GM23338 (cell line): ENCODE data around the gene PTPRO. TPM values are rescaled to one million over a fixed set of nuclear protein-coding genes. Genes with fewer than 3 reads are reported as not detected.

ENCODE experiments used
- ATAC-seq: fragments of 200-7000 bp; cut with Tn5 transposase; 3 replicates; pipeline ENCODE4 v1.9.1; 2020
- DNase-seq: peaks from one replicate; pipeline ENCODE4 v3.0.0-alpha.2; 2015; ENCODE audit warnings: low spot score
- H2AFZ ChIP-seq: fragments of 200-600 bp; sonication (generic); 2 replicates; pipeline ENCODE4 v1.8.0; 2016; ENCODE audit warnings: antibody characterized with exemption, mild to moderate bottlenecking, moderate library complexity
- H3F3A ChIP-seq: fragments of 200-600 bp; sonication (generic); replicated peaks from 2 replicates; pipeline ENCODE4 v1.8.0; 2017; ENCODE audit warnings: antibody characterized with exemption, mixed run types, low read depth
- H3K27ac ChIP-seq: fragments of 200-600 bp; sonication (generic); 2 replicates; pipeline ENCODE4 v1.6.1; 2016; ENCODE audit warnings: low read depth
- H3K27me3 ChIP-seq: fragments of 200-600 bp; sonication (generic); 2 replicates; pipeline ENCODE4 v1.8.0; 2016; ENCODE audit warnings: mild to moderate bottlenecking, mixed run types, moderate library complexity; ENCODE audit not compliant: insufficient read depth
- H3K36me3 ChIP-seq: fragments of 200-600 bp; sonication (generic); 2 replicates; pipeline ENCODE4 v1.8.0; 2016; ENCODE audit warnings: mild to moderate bottlenecking; ENCODE audit not compliant: insufficient read depth
- H3K4me1 ChIP-seq: fragments of 200-600 bp; sonication (generic); 2 replicates; pipeline ENCODE4 v1.8.0; 2016; ENCODE audit warnings: mild to moderate bottlenecking, moderate library complexity; ENCODE audit not compliant: insufficient read depth
- H3K4me2 ChIP-seq: fragments of 200-600 bp; sonication (generic); 2 replicates; pipeline ENCODE4 v1.7.1; 2017; ENCODE audit warnings: mixed run types
- H3K4me3 ChIP-seq: fragments of 200-600 bp; sonication (generic); 2 replicates; pipeline ENCODE4 v1.6.1; 2016; ENCODE audit warnings: mixed run types
- H3K79me2 ChIP-seq: fragments of 200-600 bp; sonication (generic); replicated peaks from 2 replicates; pipeline ENCODE4 v1.8.0; 2017; ENCODE audit warnings: mild to moderate bottlenecking; ENCODE audit not compliant: insufficient read depth
- H3K9me2 ChIP-seq: fragments of 200-600 bp; sonication (generic); 2 replicates; pipeline ENCODE4 v1.8.0; 2017; ENCODE audit not compliant: insufficient read depth
- H4K20me1 ChIP-seq: fragments of 200-600 bp; sonication (generic); replicated peaks from 2 replicates; pipeline ENCODE4 v1.8.0; 2017; ENCODE audit warnings: mild to moderate bottlenecking; ENCODE audit not compliant: insufficient read depth
- H3K27ac Mint-ChIP-seq: 2 replicates; pipeline ENCODE4 v1.8.0; 2020; ENCODE audit warnings: inconsistent platforms, mild to moderate bottlenecking, moderate library complexity, mixed read lengths
- H3K27me3 Mint-ChIP-seq: 3 replicates; pipeline ENCODE4 v1.8.0; 2022; ENCODE audit warnings: low read depth, mild to moderate bottlenecking, moderate library complexity, mixed read lengths, inconsistent platforms; ENCODE audit not compliant: insufficient read depth, poor library complexity
- H3K36me3 Mint-ChIP-seq: 3 replicates; pipeline ENCODE4 v1.8.0; 2021; ENCODE audit warnings: low read depth, mild to moderate bottlenecking, inconsistent platforms, moderate library complexity, mixed read lengths
- H3K4me1 Mint-ChIP-seq: 3 replicates; pipeline ENCODE4 v1.8.0; 2020; ENCODE audit warnings: mild to moderate bottlenecking, inconsistent platforms, mixed read lengths
- H3K4me3 Mint-ChIP-seq: 3 replicates; pipeline ENCODE4 v1.8.0; 2021; ENCODE audit warnings: moderate library complexity, mild to moderate bottlenecking, inconsistent platforms, mixed read lengths
- H3K9me3 Mint-ChIP-seq: 3 replicates; pipeline ENCODE4 v1.8.0; 2020; ENCODE audit warnings: moderate library complexity, mild to moderate bottlenecking, inconsistent platforms, mixed read lengths
- CREB1 ChIP-seq: fragments of 250-450 bp; sonication (Bioruptor Pico); IDR thresholded peaks from 2 replicates; pipeline ENCODE4 v1.5.0; 2020; ENCODE audit warnings: low read depth, mild to moderate bottlenecking, moderate library complexity
- EZH2 ChIP-seq: fragments of 200-600 bp; sonication (generic); IDR thresholded peaks from one replicate; pipeline ENCODE4 v1.8.0; 2017; ENCODE audit warnings: antibody characterized with exemption, mild to moderate bottlenecking, low read depth; ENCODE audit not compliant: unreplicated experiment
- EZH2phosphoT487 ChIP-seq: fragments of 200-600 bp; sonication (generic); IDR thresholded peaks from one replicate; pipeline ENCODE4 v1.8.1; 2018; ENCODE audit warnings: antibody characterized with exemption; ENCODE audit not compliant: unreplicated experiment
- JUNB ChIP-seq: IDR thresholded peaks from one replicate; pipeline ENCODE4 v1.6.1; 2016; ENCODE audit warnings: antibody characterized with exemption; ENCODE audit not compliant: unreplicated experiment
- NANOG ChIP-seq: IDR thresholded peaks from 2 replicates; pipeline ENCODE4 v1.6.1; 2016; ENCODE audit warnings: antibody characterized with exemption, borderline replicate concordance
- POLR2AphosphoS5 ChIP-seq: IDR thresholded peaks from 2 replicates; pipeline ENCODE4 v1.6.1; 2016; ENCODE audit warnings: antibody characterized with exemption, low read depth
- STAT1 ChIP-seq: IDR thresholded peaks from one replicate; pipeline ENCODE4 v1.6.1; 2016; ENCODE audit warnings: antibody characterized with exemption; ENCODE audit not compliant: unreplicated experiment
- ZNF114 ChIP-seq: fragments of 250-450 bp; sonication (Bioruptor Pico); IDR thresholded peaks from 2 replicates; pipeline ENCODE4 v1.5.0; 2020; ENCODE audit warnings: mild to moderate bottlenecking, moderate library complexity
- ZNF331 ChIP-seq: fragments of 250-450 bp; sonication (Bioruptor Pico); IDR thresholded peaks from 2 replicates; pipeline ENCODE4 v1.5.0; 2020; ENCODE audit warnings: low read depth, mild to moderate bottlenecking, moderate library complexity
- polyA plus RNA-seq: library from polyadenylated mRNA; unstranded; fragments of >200 nt; fragmentation: Nextera tagmentation; extraction: Ambion mirVana; gene quantifications from 2 replicates; pipeline ENCODE4 v1.2.1, GENCODE V29; 2016
- total RNA-seq: library from RNA; depleted of rRNA; stranded (reverse); fragments of >200 nt; shearing (Covaris generic); gene quantifications from 2 replicates; pipeline ENCODE4 v1.2.3, GENCODE V29; 2014
- TF ChIP-seq, protein P1 (sequence below): fragments of 250-450 bp; sonication (Bioruptor Pico); IDR thresholded peaks from 2 replicates; pipeline ENCODE4 v1.5.0; 2020; ENCODE audit warnings: mild to moderate bottlenecking, moderate library complexity
- TF ChIP-seq, protein P2 (sequence below): IDR thresholded peaks from one replicate; pipeline ENCODE4 v1.6.1; 2018; ENCODE audit warnings: antibody characterized with exemption; ENCODE audit not compliant: unreplicated experiment
- TF ChIP-seq, protein P3 (sequence below): IDR thresholded peaks from 2 replicates; pipeline ENCODE4 v1.6.1; 2016; ENCODE audit warnings: antibody characterized with exemption
- TF ChIP-seq, protein P4 (sequence below), 2 experiments: fragments of 200-600 bp in 1 of 2; sonication (generic) in 1 of 2; conservative IDR thresholded peaks; 2 replicates each; pipeline versions ENCODE4 v1.5.1 to v1.6.1; 2016 to 2017; ENCODE audit warnings: antibody characterized with exemption in 2 of 2, low read depth in 2 of 2, mild to moderate bottlenecking in 2 of 2, moderate library complexity in 1 of 2

Gene PTPRO
- total and polyA plus RNA-seq, 2 experiments from 2014 or later, result 1.4 to 1.5 TPM

DNA sequence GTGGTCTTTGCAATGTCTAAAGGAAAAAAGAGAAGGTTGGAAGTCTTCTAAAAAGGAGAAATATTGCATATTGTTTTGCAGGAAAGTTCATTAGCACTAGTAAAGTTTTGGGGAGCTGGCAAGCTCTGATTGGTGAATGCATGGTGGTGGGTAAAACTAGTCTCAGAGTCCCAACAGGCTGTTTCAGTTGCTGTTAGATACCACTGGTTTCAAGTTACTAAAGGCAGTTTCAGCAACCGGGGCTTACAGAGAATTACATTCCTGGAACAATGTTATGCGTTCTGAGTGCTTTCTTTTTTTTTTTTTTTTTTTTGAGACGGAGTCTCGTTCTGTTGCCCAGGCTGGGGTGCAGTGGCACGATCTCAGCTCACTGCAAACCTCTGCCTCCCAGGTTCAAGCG is 258.7 kb downstream of the PTPRO start:
- H3K9me3 Mint-ChIP-seq, result peaks cover 12% of the 10 kb centered on the region
- peak; percentile 41; the same call in 2 of the 3 replicates for ATAC-seq
- H3K4me3 Mint-ChIP-seq, result no peak overlapping the region
- Histone ChIP-seq H2AFZ (peak overlapping the region; percentile 69; the same call in 1 of the 2 replicates), H3K4me1 (no peaks in the 10 kb centered on the region), H3K4me3 (no peak overlapping the region), H4K20me1 (no peaks in the 10 kb centered on the region), H3K9me2 (no peaks in the 10 kb centered on the region), H3K36me3 (no peaks in the 10 kb centered on the region), H3K4me2 (no peak overlapping the region), H3K27ac (no peak overlapping the region), H3F3A (no peaks in the 10 kb centered on the region), H3K27me3 (no peaks in the 10 kb centered on the region), H3K79me2 (no peaks in the 10 kb centered on the region)
- peak; percentile 48 for DNase-seq
- peaks cover 3% of the 10 kb centered on the region for H3K4me1 Mint-ChIP-seq
- peaks cover 6% of the 10 kb centered on the region for H3K36me3 Mint-ChIP-seq
- 0 out of 2 replicates have a peak overlapping the region, but pooled peaks have one; percentile 24 for H3K27ac Mint-ChIP-seq
- H3K27me3 Mint-ChIP-seq, result peaks cover 3% of the 10 kb centered on the region
- TF ChIP-seq, protein P1, sequence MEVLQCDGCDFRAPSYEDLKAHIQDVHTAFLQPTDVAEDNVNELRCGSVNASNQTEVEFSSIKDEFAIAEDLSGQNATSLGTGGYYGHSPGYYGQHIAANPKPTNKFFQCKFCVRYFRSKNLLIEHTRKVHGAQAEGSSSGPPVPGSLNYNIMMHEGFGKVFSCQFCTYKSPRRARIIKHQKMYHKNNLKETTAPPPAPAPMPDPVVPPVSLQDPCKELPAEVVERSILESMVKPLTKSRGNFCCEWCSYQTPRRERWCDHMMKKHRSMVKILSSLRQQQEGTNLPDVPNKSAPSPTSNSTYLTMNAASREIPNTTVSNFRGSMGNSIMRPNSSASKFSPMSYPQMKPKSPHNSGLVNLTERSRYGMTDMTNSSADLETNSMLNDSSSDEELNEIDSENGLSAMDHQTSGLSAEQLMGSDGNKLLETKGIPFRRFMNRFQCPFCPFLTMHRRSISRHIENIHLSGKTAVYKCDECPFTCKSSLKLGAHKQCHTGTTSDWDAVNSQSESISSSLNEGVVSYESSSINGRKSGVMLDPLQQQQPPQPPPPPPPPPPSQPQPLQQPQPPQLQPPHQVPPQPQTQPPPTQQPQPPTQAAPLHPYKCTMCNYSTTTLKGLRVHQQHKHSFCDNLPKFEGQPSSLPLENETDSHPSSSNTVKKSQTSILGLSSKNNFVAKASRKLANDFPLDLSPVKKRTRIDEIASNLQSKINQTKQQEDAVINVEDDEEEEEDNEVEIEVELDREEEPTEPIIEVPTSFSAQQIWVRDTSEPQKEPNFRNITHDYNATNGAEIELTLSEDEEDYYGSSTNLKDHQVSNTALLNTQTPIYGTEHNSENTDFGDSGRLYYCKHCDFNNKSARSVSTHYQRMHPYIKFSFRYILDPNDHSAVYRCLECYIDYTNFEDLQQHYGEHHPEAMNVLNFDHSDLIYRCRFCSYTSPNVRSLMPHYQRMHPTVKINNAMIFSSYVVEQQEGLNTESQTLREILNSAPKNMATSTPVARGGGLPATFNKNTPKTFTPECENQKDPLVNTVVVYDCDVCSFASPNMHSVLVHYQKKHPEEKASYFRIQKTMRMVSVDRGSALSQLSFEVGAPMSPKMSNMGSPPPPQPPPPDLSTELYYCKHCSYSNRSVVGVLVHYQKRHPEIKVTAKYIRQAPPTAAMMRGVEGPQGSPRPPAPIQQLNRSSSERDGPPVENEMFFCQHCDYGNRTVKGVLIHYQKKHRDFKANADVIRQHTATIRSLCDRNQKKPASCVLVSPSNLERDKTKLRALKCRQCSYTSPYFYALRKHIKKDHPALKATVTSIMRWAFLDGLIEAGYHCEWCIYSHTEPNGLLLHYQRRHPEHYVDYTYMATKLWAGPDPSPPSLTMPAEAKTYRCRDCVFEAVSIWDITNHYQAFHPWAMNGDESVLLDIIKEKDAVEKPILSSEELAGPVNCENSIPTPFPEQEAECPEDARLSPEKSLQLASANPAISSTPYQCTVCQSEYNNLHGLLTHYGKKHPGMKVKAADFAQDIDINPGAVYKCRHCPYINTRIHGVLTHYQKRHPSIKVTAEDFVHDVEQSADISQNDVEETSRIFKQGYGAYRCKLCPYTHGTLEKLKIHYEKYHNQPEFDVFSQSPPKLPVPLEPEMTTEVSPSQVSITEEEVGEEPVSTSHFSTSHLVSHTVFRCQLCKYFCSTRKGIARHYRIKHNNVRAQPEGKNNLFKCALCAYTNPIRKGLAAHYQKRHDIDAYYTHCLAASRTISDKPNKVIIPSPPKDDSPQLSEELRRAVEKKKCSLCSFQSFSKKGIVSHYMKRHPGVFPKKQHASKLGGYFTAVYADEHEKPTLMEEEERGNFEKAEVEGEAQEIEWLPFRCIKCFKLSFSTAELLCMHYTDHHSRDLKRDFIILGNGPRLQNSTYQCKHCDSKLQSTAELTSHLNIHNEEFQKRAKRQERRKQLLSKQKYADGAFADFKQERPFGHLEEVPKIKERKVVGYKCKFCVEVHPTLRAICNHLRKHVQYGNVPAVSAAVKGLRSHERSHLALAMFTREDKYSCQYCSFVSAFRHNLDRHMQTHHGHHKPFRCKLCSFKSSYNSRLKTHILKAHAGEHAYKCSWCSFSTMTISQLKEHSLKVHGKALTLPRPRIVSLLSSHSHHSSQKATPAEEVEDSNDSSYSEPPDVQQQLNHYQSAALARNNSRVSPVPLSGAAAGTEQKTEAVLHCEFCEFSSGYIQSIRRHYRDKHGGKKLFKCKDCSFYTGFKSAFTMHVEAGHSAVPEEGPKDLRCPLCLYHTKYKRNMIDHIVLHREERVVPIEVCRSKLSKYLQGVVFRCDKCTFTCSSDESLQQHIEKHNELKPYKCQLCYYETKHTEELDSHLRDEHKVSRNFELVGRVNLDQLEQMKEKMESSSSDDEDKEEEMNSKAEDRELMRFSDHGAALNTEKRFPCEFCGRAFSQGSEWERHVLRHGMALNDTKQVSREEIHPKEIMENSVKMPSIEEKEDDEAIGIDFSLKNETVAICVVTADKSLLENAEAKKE (CRISPR knock-in tag), result no peak
- TF ChIP-seq CREB1 (CRISPR knock-in tag) (no peak), EZH2phosphoT487 (no peak), NANOG (no peak), ZNF114 (CRISPR knock-in tag) (no peak), ZNF331 (CRISPR knock-in tag) (no peak), STAT1 (no peak), POLR2AphosphoS5 (no peak), JUNB (no peak), EZH2 (no peak)
- TF ChIP-seq, protein P2, sequence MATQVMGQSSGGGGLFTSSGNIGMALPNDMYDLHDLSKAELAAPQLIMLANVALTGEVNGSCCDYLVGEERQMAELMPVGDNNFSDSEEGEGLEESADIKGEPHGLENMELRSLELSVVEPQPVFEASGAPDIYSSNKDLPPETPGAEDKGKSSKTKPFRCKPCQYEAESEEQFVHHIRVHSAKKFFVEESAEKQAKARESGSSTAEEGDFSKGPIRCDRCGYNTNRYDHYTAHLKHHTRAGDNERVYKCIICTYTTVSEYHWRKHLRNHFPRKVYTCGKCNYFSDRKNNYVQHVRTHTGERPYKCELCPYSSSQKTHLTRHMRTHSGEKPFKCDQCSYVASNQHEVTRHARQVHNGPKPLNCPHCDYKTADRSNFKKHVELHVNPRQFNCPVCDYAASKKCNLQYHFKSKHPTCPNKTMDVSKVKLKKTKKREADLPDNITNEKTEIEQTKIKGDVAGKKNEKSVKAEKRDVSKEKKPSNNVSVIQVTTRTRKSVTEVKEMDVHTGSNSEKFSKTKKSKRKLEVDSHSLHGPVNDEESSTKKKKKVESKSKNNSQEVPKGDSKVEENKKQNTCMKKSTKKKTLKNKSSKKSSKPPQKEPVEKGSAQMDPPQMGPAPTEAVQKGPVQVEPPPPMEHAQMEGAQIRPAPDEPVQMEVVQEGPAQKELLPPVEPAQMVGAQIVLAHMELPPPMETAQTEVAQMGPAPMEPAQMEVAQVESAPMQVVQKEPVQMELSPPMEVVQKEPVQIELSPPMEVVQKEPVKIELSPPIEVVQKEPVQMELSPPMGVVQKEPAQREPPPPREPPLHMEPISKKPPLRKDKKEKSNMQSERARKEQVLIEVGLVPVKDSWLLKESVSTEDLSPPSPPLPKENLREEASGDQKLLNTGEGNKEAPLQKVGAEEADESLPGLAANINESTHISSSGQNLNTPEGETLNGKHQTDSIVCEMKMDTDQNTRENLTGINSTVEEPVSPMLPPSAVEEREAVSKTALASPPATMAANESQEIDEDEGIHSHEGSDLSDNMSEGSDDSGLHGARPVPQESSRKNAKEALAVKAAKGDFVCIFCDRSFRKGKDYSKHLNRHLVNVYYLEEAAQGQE, result no peak
- TF ChIP-seq, protein P3, sequence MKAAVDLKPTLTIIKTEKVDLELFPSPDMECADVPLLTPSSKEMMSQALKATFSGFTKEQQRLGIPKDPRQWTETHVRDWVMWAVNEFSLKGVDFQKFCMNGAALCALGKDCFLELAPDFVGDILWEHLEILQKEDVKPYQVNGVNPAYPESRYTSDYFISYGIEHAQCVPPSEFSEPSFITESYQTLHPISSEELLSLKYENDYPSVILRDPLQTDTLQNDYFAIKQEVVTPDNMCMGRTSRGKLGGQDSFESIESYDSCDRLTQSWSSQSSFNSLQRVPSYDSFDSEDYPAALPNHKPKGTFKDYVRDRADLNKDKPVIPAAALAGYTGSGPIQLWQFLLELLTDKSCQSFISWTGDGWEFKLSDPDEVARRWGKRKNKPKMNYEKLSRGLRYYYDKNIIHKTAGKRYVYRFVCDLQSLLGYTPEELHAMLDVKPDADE, result no peak
- TF ChIP-seq, protein P4, sequence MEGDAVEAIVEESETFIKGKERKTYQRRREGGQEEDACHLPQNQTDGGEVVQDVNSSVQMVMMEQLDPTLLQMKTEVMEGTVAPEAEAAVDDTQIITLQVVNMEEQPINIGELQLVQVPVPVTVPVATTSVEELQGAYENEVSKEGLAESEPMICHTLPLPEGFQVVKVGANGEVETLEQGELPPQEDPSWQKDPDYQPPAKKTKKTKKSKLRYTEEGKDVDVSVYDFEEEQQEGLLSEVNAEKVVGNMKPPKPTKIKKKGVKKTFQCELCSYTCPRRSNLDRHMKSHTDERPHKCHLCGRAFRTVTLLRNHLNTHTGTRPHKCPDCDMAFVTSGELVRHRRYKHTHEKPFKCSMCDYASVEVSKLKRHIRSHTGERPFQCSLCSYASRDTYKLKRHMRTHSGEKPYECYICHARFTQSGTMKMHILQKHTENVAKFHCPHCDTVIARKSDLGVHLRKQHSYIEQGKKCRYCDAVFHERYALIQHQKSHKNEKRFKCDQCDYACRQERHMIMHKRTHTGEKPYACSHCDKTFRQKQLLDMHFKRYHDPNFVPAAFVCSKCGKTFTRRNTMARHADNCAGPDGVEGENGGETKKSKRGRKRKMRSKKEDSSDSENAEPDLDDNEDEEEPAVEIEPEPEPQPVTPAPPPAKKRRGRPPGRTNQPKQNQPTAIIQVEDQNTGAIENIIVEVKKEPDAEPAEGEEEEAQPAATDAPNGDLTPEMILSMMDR (conservative IDR thresholded peaks at IDR 0.05; ENCODE audit: low read depth in 2 of 2), result no peak
